K562 (cell line): ENCODE data around the gene PRDM8. TPM values are rescaled to one million over a fixed set of nuclear protein-coding genes. Genes with fewer than 3 reads are reported as not detected.

Experiments used
- BRF1 ChIP-seq: IDR thresholded peaks from 3 replicates; pipeline ENCODE4 v1.6.1; 2011; ENCODE audit warnings: borderline replicate concordance, mild to moderate bottlenecking; ENCODE audit not compliant: insufficient read length; ENCODE audit errors: extremely low read depth
- CBFB ChIP-seq: sonication (generic); formaldehyde crosslinking; IDR thresholded peaks from 2 replicates; pipeline ENCODE4 v1.4.0; 2020; ENCODE audit warnings: mild to moderate bottlenecking, missing genetic modification reagents
- EP400 ChIP-seq: fragments of 450-650 bp; IDR thresholded peaks from 2 replicates; pipeline ENCODE4 v1.6.1; 2017; ENCODE audit warnings: antibody characterized with exemption, mild to moderate bottlenecking, moderate library complexity
- HNRNPL ChIP-seq: fragments of 200-400 bp; formaldehyde crosslinking; IDR thresholded peaks from 2 replicates; pipeline ENCODE4 v1.6.1; 2017; ENCODE audit warnings: low read depth, mild to moderate bottlenecking, low read length
- PHB2 ChIP-seq: fragments of 450-650 bp; IDR thresholded peaks from 2 replicates; pipeline ENCODE4 v1.6.1; 2017; ENCODE audit warnings: low read depth
- RBFOX2 ChIP-seq: fragments of 200-400 bp; formaldehyde crosslinking; IDR thresholded peaks from 2 replicates; pipeline ENCODE4 v1.6.1; 2017; ENCODE audit warnings: low read depth, mild to moderate bottlenecking, low read length, moderate library complexity
- SP1 ChIP-seq: sonication (generic); formaldehyde crosslinking; IDR thresholded peaks from 2 replicates; pipeline ENCODE4 v1.8.1; 2022; ENCODE audit warnings: mild to moderate bottlenecking, missing genetic modification reagents
- ZNF12 ChIP-seq: sonication (generic); formaldehyde crosslinking; IDR thresholded peaks from 2 replicates; pipeline ENCODE4 v1.4.0; 2020; ENCODE audit warnings: mild to moderate bottlenecking, missing genetic modification reagents
- ZSCAN29 ChIP-seq: fragments of 450-650 bp; IDR thresholded peaks from 2 replicates; pipeline ENCODE4 v1.6.1; 2017
- polyA plus RNA-seq, 8 experiments: library from polyadenylated mRNA; depleted of rRNA in 4 of 8; stranded (reverse) in 5 of 8; unstranded in 3 of 8; fragments of >200 nt; fragmentation: Nextera tagmentation in 2 of 8; fragmentation: Illumina TruSeq in 1 of 8; extraction: Ambion mirVana in 2 of 8; extraction: Trizol in 1 of 8; gene quantifications; 2 replicates each; pipeline versions ENCODE4 v1.2.1 to v1.2.3, GENCODE V29; 2011 to 2014; ENCODE audit warnings: inconsistent platforms in 1 of 8, missing spikeins in 1 of 8
- total RNA-seq, 7 experiments: library from RNA; depleted of rRNA in 6 of 7; stranded (reverse); fragments of >200 nt in 6 of 7; fragmentation: Illumina TruSeq in 2 of 7; extraction: Trizol in 2 of 7; gene quantifications; 2 replicates each; pipeline versions ENCODE4 v1.2.1 to v1.2.3, GENCODE V29; 2011 to 2021; ENCODE audit warnings: low replicate concordance in 1 of 7
- TF ChIP-seq, protein P1 (sequence below): fragments of 200-800 bp; sonication (Bioruptor generic); IDR thresholded peaks from 2 replicates; pipeline ENCODE4 v1.6.1; 2016; ENCODE audit warnings: missing genetic modification characterization, missing compliant biosample characterization
- TF ChIP-seq, protein P2 (sequence below), 2 experiments: fragments of 450-650 bp; IDR thresholded peaks; 2 replicates each; pipeline ENCODE4 v1.6.1; 2016; ENCODE audit warnings: mild to moderate bottlenecking in 2 of 2, borderline replicate concordance in 1 of 2, low read depth in 1 of 2, moderate library complexity in 1 of 2
- TF ChIP-seq, protein P3 (sequence below): fragments of 250-450 bp; sonication (Bioruptor Pico); IDR thresholded peaks from 2 replicates; pipeline ENCODE4 v1.8.0; 2021; ENCODE audit warnings: borderline replicate concordance, mild to moderate bottlenecking, moderate library complexity; ENCODE audit not compliant: poor library complexity, severe bottlenecking

PRDM8 gene
- total and polyA plus RNA-seq, 9 of the 15 experiments (the other 6 are each of a cell fraction or from before 2014, with no cell fraction given) = 0.40 TPM; not detected in 8

DNA sequence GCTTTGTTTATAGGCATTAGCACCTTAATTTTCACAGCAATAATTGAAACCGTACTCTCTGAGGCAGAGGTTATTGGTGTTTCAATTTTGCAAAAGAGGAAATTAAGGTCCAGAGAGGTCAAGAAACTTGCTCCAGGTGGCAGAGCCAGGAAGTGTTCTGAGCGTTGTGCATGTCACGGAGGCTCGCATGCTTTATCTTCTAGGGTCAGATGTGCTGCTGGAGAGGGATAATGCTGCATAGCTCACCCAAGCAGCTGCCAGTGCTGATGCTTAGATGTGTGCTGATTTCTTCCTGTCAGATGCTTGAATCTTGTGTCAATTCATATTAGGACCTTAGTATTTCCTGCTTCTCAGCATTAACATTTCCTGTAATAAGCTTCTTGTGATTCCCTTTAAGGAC lies 56.2 kb downstream of the PRDM8 start (continued):
- TF ChIP-seq, protein P1, sequence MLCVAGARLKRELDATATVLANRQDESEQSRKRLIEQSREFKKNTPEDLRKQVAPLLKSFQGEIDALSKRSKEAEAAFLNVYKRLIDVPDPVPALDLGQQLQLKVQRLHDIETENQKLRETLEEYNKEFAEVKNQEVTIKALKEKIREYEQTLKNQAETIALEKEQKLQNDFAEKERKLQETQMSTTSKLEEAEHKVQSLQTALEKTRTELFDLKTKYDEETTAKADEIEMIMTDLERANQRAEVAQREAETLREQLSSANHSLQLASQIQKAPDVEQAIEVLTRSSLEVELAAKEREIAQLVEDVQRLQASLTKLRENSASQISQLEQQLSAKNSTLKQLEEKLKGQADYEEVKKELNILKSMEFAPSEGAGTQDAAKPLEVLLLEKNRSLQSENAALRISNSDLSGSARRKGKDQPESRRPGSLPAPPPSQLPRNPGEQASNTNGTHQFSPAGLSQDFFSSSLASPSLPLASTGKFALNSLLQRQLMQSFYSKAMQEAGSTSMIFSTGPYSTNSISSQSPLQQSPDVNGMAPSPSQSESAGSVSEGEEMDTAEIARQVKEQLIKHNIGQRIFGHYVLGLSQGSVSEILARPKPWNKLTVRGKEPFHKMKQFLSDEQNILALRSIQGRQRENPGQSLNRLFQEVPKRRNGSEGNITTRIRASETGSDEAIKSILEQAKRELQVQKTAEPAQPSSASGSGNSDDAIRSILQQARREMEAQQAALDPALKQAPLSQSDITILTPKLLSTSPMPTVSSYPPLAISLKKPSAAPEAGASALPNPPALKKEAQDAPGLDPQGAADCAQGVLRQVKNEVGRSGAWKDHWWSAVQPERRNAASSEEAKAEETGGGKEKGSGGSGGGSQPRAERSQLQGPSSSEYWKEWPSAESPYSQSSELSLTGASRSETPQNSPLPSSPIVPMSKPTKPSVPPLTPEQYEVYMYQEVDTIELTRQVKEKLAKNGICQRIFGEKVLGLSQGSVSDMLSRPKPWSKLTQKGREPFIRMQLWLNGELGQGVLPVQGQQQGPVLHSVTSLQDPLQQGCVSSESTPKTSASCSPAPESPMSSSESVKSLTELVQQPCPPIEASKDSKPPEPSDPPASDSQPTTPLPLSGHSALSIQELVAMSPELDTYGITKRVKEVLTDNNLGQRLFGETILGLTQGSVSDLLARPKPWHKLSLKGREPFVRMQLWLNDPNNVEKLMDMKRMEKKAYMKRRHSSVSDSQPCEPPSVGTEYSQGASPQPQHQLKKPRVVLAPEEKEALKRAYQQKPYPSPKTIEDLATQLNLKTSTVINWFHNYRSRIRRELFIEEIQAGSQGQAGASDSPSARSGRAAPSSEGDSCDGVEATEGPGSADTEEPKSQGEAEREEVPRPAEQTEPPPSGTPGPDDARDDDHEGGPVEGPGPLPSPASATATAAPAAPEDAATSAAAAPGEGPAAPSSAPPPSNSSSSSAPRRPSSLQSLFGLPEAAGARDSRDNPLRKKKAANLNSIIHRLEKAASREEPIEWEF (CRISPR knock-in tag) = 0 out of 2 replicates have a peak, but pooled peaks have one; percentile 43
- TF ChIP-seq ZSCAN29 = no peak
- TF ChIP-seq SP1 (CRISPR knock-in tag) = peak; percentile 61; the same call in 1 of the 2 replicates
- TF ChIP-seq BRF1 = no peak
- TF ChIP-seq, protein P2, sequence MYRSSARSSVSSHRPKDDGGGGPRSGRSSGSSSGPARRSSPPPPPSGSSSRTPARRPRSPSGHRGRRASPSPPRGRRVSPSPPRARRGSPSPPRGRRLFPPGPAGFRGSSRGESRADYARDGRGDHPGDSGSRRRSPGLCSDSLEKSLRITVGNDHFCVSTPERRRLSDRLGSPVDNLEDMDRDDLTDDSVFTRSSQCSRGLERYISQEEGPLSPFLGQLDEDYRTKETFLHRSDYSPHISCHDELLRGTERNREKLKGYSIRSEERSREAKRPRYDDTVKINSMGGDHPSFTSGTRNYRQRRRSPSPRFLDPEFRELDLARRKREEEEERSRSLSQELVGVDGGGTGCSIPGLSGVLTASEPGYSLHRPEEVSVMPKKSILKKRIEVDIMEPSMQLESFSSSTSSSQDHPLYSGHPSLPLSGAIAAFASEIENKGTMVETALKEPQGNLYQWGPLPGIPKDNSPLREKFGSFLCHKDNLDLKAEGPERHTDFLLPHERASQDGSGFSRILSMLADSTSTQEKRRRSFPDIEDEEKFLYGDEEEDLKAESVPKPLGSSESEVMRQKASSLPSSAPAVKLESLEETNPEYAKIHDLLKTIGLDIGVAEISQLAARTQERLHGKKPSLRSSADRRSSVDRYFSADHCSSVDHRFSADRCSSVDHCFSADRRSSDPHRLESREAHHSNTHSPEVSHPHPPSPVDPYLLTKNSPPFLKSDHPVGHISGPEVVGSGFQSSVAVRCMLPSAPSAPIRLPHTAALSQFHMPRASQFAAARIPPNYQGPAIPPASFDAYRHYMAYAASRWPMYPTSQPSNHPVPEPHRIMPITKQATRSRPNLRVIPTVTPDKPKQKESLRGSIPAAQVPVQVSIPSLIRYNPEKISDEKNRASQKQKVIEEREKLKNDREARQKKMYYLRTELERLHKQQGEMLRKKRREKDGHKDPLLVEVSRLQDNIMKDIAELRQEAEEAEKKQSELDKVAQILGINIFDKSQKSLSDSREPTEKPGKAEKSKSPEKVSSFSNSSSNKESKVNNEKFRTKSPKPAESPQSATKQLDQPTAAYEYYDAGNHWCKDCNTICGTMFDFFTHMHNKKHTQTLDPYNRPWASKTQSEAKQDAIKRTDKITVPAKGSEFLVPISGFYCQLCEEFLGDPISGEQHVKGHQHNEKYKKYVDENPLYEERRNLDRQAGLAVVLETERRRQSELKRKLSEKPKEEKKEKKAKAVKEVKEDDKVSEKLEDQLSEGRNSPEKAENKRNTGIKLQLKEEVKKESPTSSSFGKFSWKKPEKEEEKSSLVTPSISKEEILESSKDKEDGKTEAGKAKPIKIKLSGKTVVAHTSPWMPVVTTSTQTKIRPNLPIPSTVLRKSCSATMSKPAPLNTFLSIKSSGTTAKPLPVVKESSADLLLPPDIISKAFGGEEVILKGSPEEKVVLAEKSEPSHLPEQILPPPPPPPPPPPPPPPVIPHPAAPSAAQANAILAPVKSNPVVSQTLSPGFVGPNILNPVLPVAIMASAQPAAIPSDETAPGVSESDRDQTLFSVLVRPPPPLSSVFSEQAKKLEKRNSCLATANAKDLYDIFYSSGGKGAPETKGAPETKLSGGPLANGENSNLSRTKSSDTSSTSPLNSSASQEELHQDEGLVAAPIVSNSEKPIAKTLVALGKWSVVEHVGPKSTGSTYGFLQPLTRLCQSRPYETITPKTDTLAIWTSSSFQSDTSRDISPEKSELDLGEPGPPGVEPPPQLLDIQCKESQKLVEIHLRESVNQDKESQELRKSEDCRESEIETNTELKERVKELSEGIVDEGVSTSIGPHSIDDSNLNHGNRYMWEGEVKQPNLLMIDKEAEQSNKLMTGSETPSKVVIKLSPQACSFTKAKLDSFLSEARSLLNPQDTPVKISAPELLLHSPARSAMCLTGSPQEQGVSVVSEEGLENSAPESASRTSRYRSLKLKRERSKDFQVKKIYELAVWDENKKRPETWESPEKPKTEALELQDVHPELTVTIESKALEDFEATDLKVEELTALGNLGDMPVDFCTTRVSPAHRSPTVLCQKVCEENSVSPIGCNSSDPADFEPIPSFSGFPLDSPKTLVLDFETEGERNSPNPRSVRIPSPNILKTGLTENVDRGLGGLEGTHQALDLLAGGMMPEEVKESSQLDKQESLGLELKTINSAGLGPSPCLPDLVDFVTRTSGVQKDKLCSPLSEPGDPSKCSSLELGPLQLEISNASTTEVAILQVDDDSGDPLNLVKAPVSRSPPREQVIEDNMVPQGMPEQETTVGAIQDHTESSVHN (IDR thresholded peaks at IDR 0.05; ENCODE audit: borderline replicate concordance in 1 of 2, low read depth in 1 of 2) = no peak; a peak in 1 of 4 replicates
- TF ChIP-seq CBFB = no peak
- no peak for TF ChIP-seq HNRNPL
- 0 out of 2 replicates have a peak, but pooled peaks have one; percentile 34 for TF ChIP-seq ZNF12 (CRISPR knock-in tag)
- no peak for TF ChIP-seq RBFOX2
- TF ChIP-seq, protein P3, sequence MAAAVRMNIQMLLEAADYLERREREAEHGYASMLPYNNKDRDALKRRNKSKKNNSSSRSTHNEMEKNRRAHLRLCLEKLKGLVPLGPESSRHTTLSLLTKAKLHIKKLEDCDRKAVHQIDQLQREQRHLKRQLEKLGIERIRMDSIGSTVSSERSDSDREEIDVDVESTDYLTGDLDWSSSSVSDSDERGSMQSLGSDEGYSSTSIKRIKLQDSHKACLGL = no peak
- TF ChIP-seq EP400 = peak; percentile 40; the same call in 1 of the 2 replicates
- peak; percentile 92 for TF ChIP-seq PHB2
